KMS-11 (cell line): Measurements from ENCODE around the gene RNF151.
A peak's percentile ranks its signal among the peaks of the same experiment; 100 is the strongest.

Source experiments
- H2AFZ ChIP-seq: fragments of 200-600 bp; sonication (generic); 2 replicates; pipeline ENCODE4 v1.6.1; 2016; ENCODE audit warnings: antibody characterized with exemption, mixed run types, low read depth
- H3K27ac ChIP-seq: fragments of 200-600 bp; sonication (generic); 2 replicates; pipeline ENCODE4 v1.6.1; 2016; ENCODE audit warnings: mild to moderate bottlenecking, mixed run types
- H3K27me3 ChIP-seq: fragments of 200-600 bp; sonication (generic); 2 replicates; pipeline ENCODE4 v1.6.1; 2017; ENCODE audit warnings: mild to moderate bottlenecking, low read depth, mixed run types, moderate library complexity; ENCODE audit not compliant: insufficient read depth
- H3K36me3 ChIP-seq: fragments of 200-600 bp; sonication (generic); 2 replicates; pipeline ENCODE4 v1.6.1; 2017; ENCODE audit warnings: mild to moderate bottlenecking, mixed run types; ENCODE audit not compliant: insufficient read depth
- H3K4me1 ChIP-seq: fragments of 200-600 bp; sonication (generic); 2 replicates; pipeline ENCODE4 v1.6.1; 2016; ENCODE audit warnings: mild to moderate bottlenecking, low read depth, mixed run types; ENCODE audit not compliant: poor library complexity, severe bottlenecking
- H3K4me2 ChIP-seq: fragments of 200-600 bp; sonication (generic); 2 replicates; pipeline ENCODE4 v1.7.0; 2016; ENCODE audit warnings: mild to moderate bottlenecking, mixed run types
- H3K4me3 ChIP-seq: fragments of 200-600 bp; sonication (generic); IDR thresholded peaks from 2 replicates; pipeline ENCODE4 v1.6.1; 2017; ENCODE audit warnings: low read depth, low read length, mixed read lengths; ENCODE audit not compliant: insufficient read depth
- H3K79me2 ChIP-seq: fragments of 200-600 bp; sonication (generic); 2 replicates; pipeline ENCODE4 v1.6.1; 2016; ENCODE audit warnings: low read depth, mixed run types; ENCODE audit not compliant: insufficient read depth
- H3K9ac ChIP-seq: fragments of 200-600 bp; sonication (generic); 2 replicates; pipeline ENCODE4 v1.6.1; 2016; ENCODE audit warnings: mild to moderate bottlenecking, mixed run types
- H4K20me1 ChIP-seq: fragments of 200-600 bp; sonication (generic); 2 replicates; pipeline ENCODE4 v1.6.1; 2016; ENCODE audit warnings: mild to moderate bottlenecking, mixed run types; ENCODE audit not compliant: insufficient read depth
- CTCF ChIP-seq: fragments of 200-600 bp; sonication (generic); conservative IDR thresholded peaks from 2 replicates; pipeline ENCODE4 v1.6.1; 2017; ENCODE audit warnings: low read depth, mild to moderate bottlenecking, antibody characterized with exemption, low read length, moderate library complexity, mixed read lengths

Gene RNF151

GRCh38 chr16:1966460-1966859, at the start of gene RNF151:
Gene RNF151 (plus strand): TSS chr16:1966856. CDS start chr16:1966882, 26 bp downstream.
- Histone ChIP-seq H3K79me2 (peaks cover 9% of the 10 kb centered on the region; the same call in 1 of the 2 replicates), H3K9ac (peak within 1 kb of the TSS; percentile 77; the same call in 1 of the 2 replicates), H4K20me1 (no peaks in the 10 kb centered on the region), H2AFZ (no peak within 1 kb of the TSS), H3K4me1 (peaks cover 4% of the 10 kb centered on the region), H3K4me3 (no peak within 1 kb of the TSS), H3K27ac (no peak within 1 kb of the TSS; the same call in 1 of the 2 replicates), H3K36me3 (no peaks in the 10 kb centered on the region; the same call in 1 of the 2 replicates), H3K4me2 (peak within 1 kb of the TSS; percentile 64; the same call in 1 of the 2 replicates), H3K27me3 (no peaks in the 10 kb centered on the region)
- no peak for TF ChIP-seq CTCF

GRCh38 chr16:1917056-1917664, 49.5 kb upstream of the RNF151 start:
- H3K27me3 ChIP-seq, result peaks cover 93% of the 10 kb centered on the region
- no peak overlapping the region for H2AFZ ChIP-seq
- H3K4me3 ChIP-seq, result no peak overlapping the region
- no peaks in the 10 kb centered on the region for H4K20me1 ChIP-seq
- no peaks in the 10 kb centered on the region for H3K36me3 ChIP-seq
- TF ChIP-seq CTCF, result no peak
- H3K9ac ChIP-seq, result no peak overlapping the region
- H3K79me2 ChIP-seq, result no peaks in the 10 kb centered on the region
- H3K4me2 ChIP-seq, result no peak overlapping the region
- H3K4me1 ChIP-seq, result no peaks in the 10 kb centered on the region
- H3K27ac ChIP-seq, result no peak overlapping the region

GRCh38 chr16:1917665-1918350, 48.8 kb upstream of the RNF151 start:
- Histone ChIP-seq H3K27ac (no peak overlapping the region), H3K9ac (no peak overlapping the region), H3K36me3 (no peaks in the 10 kb centered on the region), H3K4me1 (no peaks in the 10 kb centered on the region), H3K27me3 (peaks cover 94% of the 10 kb centered on the region), H3K79me2 (no peaks in the 10 kb centered on the region), H3K4me2 (no peak overlapping the region), H4K20me1 (no peaks in the 10 kb centered on the region), H3K4me3 (no peak overlapping the region), H2AFZ (no peak overlapping the region)
- no peak for TF ChIP-seq CTCF

- no peak within 1 kb of the TSS for H3K9ac ChIP-seq
- H3K4me3 ChIP-seq, result no peak within 1 kb of the TSS
- H3K4me1 ChIP-seq, result no peaks in the 10 kb centered on the region
- no peak for TF ChIP-seq CTCF
- H4K20me1 ChIP-seq, result no peaks in the 10 kb centered on the region
- H3K27ac ChIP-seq, result no peak within 1 kb of the TSS
- no peaks in the 10 kb centered on the region for H3K36me3 ChIP-seq
- H2AFZ ChIP-seq, result no peak within 1 kb of the TSS
- H3K27me3 ChIP-seq, result peaks cover 94% of the 10 kb centered on the region
- no peaks in the 10 kb centered on the region for H3K79me2 ChIP-seq
- H3K4me2 ChIP-seq, result no peak within 1 kb of the TSS
These were observed 48.0 kb upstream of the RNF151 start, which contains the start of gene HS3ST6 for GRCh38 chr16:1918351-1919326. Gene HS3ST6 (minus strand): TSS chr16:1918415. CDS start chr16:1918323, 92 bp downstream.
